MCF 10A (cell line): Measurements from ENCODE around the gene TRIM66. TPM values are rescaled to one million over a fixed set of nuclear protein-coding genes. Genes with fewer than 3 reads are reported as not detected.

ENCODE experiments used
- BruUV-seq: library from RNA; stranded (reverse); fragments of 400-500 nt; replicated peaks from 2 replicates; lab custom pipeline; 2021; lab: Mats Ljungman, UMichigan
- CTCF ChIA-PET: fragments of 300-600 bp; sonication (Branson Sonifier 250); formaldehyde crosslinking; extraction: SDS; loops from one replicate; lab custom pipeline; 2021; ENCODE audit warnings: antibody characterized with exemption, inconsistent platforms; lab: Yijun Ruan, JAX
- POLR2A ChIA-PET: fragments of 300-600, 350-650 bp; sonication (Branson Sonifier 250); formaldehyde crosslinking; extraction: SDS; loops from one replicate; lab custom pipeline; 2020; ENCODE audit warnings: antibody characterized with exemption, inconsistent platforms; lab: Yijun Ruan, JAX
- DNase-seq: peaks from one replicate; pipeline ENCODE4 v3.0.0-alpha.2; 2018; ENCODE audit not compliant: unreplicated experiment
- H3K27ac Mint-ChIP-seq: one replicate; pipeline ENCODE4 v1.8.0; 2022; ENCODE audit warnings: mild to moderate bottlenecking, low read depth, mixed read lengths; ENCODE audit not compliant: unreplicated experiment
- H3K27me3 Mint-ChIP-seq: one replicate; pipeline ENCODE4 v1.8.0; 2022; ENCODE audit warnings: mixed read lengths; ENCODE audit not compliant: insufficient read depth, unreplicated experiment
- H3K36me3 Mint-ChIP-seq: one replicate; pipeline ENCODE4 v1.8.0; 2022; ENCODE audit warnings: mild to moderate bottlenecking, moderate library complexity, mixed read lengths; ENCODE audit not compliant: insufficient read depth, unreplicated experiment
- H3K4me1 Mint-ChIP-seq: one replicate; pipeline ENCODE4 v1.8.0; 2022; ENCODE audit warnings: mixed read lengths; ENCODE audit not compliant: insufficient read depth, unreplicated experiment
- H3K4me3 Mint-ChIP-seq: one replicate; pipeline ENCODE4 v1.8.0; 2022; ENCODE audit warnings: mild to moderate bottlenecking, moderate library complexity, mixed read lengths; ENCODE audit not compliant: unreplicated experiment
- H3K9me3 Mint-ChIP-seq: one replicate; pipeline ENCODE4 v1.8.0; 2022; ENCODE audit warnings: mixed read lengths; ENCODE audit not compliant: unreplicated experiment
- CTCF ChIP-seq: fragments of 200-600 bp; IDR thresholded peaks from one replicate; pipeline ENCODE4 v1.8.0; 2022; ENCODE audit warnings: antibody characterized with exemption, mild to moderate bottlenecking; ENCODE audit not compliant: unreplicated experiment
- intact Hi-C: fragments of 100-400 bp; cut with micrococcal nuclease; formaldehyde crosslinking; loops from 2 replicates; pipeline ENCODE4 v1.14.1; 2022
- total RNA-seq: library from RNA; stranded (reverse); gene quantifications from 2 replicates; pipeline ENCODE4 v1.2.3, GENCODE V29; 2022

TRIM66 gene
- total RNA-seq, 1 experiment from 2014 or later, result 27.3 TPM

- peaks cover 2% of the 10 kb centered on the region for H3K4me1 Mint-ChIP-seq
- DNase-seq, result no peak
- no peak overlapping the region for H3K4me3 Mint-ChIP-seq
- intact Hi-C loops, result no loop called here
- no peaks in the 10 kb centered on the region for H3K9me3 Mint-ChIP-seq
- POLR2A ChIA-PET, result interaction anchor here (0.7 kb wide), 1 partner anchor 270 kb away, joined by 3 read pairs; no protein-coding TSS in a partner anchor
- BruUV-seq, result no TSS peak
- TF ChIP-seq CTCF, result no peak
- no peaks in the 10 kb centered on the region for H3K27me3 Mint-ChIP-seq
- H3K36me3 Mint-ChIP-seq, result peaks cover 38% of the 10 kb centered on the region
- CTCF ChIA-PET, result interaction anchor here (0.7 to 1.3 kb wide), 2 partner anchors 31 to 431 kb away, joined by 3 read pairs; no protein-coding TSS in a partner anchor
- H3K27ac Mint-ChIP-seq, result no peak overlapping the region
Measured at GRCh38 chr11:8646873-8647272, 35.6 kb downstream of the TRIM66 start.

- Mint-ChIP-seq H3K4me3 (no peak overlapping the region), H3K27me3 (no peaks in the 10 kb centered on the region), H3K27ac (no peak overlapping the region), H3K9me3 (no peaks in the 10 kb centered on the region), H3K4me1 (no peaks in the 10 kb centered on the region), H3K36me3 (peaks cover 32% of the 10 kb centered on the region)
- POLR2A ChIA-PET, result interaction anchor here (1.2 kb wide), 1 partner anchor 10 kb away, joined by 4 read pairs; no protein-coding TSS in a partner anchor
- BruUV-seq, result no TSS peak
- intact Hi-C loops, result no loop called here
- CTCF ChIA-PET, result interaction anchor here (0.7 kb wide), 1 partner anchor 1830 kb away, joined by 3 read pairs; no protein-coding TSS in a partner anchor
- DNase-seq, result no peak
- TF ChIP-seq CTCF, result no peak
Measured at GRCh38 chr11:8642196-8642841, 40.1 kb downstream of the TRIM66 start.

GRCh38 chr11:8641332-8641731 is 41.1 kb downstream of the TRIM66 start:
- H3K9me3 Mint-ChIP-seq, result no peaks in the 10 kb centered on the region
- CTCF ChIA-PET, result interaction anchor here (0.6 kb wide), 2 partner anchors 9 to 15 kb away, joined by 3 to 4 read pairs; no protein-coding TSS in a partner anchor
- BruUV-seq, result no TSS peak

More at GRCh38 chr11:8641332-8641731, 41.1 kb downstream of the TRIM66 start:
- Mint-ChIP-seq H3K4me1 (no peaks in the 10 kb centered on the region), H3K4me3 (no peak overlapping the region), H3K27me3 (no peaks in the 10 kb centered on the region), H3K27ac (no peak overlapping the region), H3K36me3 (peaks cover 24% of the 10 kb centered on the region)
- no peak for DNase-seq
- POLR2A ChIA-PET, result interaction anchor here (0.6 kb wide), 1 partner anchor 594 kb away, joined by 3 read pairs; no protein-coding TSS in a partner anchor
- intact Hi-C loops, result no loop called here
- no peak for TF ChIP-seq CTCF
